Left lobe of liver (tissue), 2 donors: Measurements from ENCODE around the gene DNAJB12. TPM values are rescaled to one million over a fixed set of nuclear protein-coding genes. Genes with fewer than 3 reads are reported as not detected.
"Not testable (repeated sequence)": the region's sequence is repeated elsewhere in the genome, so short reads cannot be mapped to it uniquely, and the experiment has no call there.

ENCODE experiments used
- ATAC-seq: fragments of 200-7000 bp; cut with Tn5 transposase; one replicate; pipeline ENCODE4 v1.9.1; 2020; ENCODE audit warnings: mild to moderate bottlenecking, moderate library complexity
- DNase-seq: peaks from one replicate; pipeline ENCODE4 v3.0.0-alpha.2; 2020; ENCODE audit warnings: low spot score
- total RNA-seq: library from RNA; stranded (reverse); gene quantifications from one replicate; pipeline ENCODE4 v1.2.1, GENCODE V29; 2021
- donor health status: DM: no; HTN: no; CAD: no; lungs with moderate emphysema.
- donor health status: DM: no; HTN: yes; CAD: no.

Gene DNAJB12
- total RNA-seq, 1 donor from 2014 or later: 20.4 TPM

DNA sequence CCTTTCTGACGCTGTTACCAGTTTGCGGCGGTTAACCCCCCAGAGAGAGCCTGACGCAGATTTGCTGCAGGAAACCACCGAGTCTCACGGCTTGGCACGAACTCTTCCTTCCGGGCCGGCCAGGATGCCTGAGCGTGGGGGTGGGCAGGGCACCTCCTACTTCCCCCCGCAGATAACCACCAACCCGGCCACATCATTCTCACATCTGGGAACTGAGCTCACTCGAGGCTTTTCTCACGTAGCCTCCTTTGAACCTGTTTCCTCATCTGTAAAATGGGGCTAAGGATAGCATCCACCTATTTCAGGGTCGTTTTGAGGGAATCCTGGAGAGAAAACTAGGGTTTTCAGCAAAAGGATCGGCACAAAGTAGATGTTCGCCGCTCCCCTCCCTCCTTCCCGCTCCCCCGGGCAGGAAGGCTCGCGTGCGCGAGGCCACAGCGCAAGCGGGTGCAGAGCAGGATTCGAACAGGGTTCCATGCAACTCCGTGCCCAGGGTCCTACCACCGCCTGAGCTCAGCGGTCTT, 57.4 kb downstream of the DNAJB12 start:
- DNase-seq (peak; percentile 76), ATAC-seq (peak; percentile 55)

DNA sequence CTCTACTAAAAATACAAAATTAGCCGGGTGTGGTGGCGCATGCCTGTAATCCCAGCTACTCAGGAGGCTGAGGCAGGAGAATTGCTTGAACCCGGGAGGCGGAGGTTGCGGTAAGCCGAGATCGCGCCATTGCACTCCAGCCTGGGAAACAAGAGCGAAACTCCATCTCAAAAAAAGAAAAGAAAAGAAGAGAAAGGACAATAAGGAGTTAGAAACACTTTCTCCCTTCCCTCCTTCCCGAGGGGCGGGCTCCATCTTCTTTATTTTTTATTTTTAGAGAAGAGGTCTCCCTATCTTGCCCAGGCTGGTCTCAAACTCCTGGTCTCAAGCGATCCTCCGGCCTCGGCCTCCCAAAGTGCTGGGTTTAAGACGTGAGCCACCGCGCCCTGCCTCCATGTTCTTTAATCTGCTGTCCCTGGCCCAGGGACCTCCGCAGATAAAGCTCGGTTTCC, 57.9 kb downstream of the DNAJB12 start:
- DNase-seq, ATAC-seq: not testable (repeated sequence)

DNA sequence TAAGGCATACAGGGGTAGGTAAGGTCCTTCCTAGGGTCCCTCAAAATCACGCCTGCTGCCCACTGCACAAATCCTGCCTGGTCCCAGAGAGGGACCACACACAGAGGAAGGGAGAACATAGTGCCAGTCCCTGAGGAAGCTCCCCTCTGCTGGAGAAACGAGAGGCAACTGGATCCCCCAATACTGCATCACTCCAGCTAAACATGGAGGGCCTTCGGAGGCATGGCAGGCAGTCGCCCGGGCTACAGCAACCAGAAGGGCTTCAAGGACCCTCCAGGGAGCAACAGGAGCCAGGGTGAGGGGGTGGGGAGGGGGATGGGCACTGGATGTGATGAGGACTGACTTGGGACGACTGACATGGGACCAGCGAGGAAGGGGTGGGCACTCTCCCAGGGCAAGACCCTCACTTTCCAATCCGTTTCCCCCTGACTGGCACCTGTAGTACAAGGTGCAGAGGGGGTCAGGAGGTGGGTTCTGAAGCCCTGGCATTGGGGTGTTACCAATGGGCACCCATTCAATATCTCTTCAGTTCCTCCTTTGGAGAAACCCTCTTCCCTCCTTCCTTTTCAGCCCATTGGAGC, 59.3 kb downstream of the DNAJB12 start:
- DNase-seq (no peak), ATAC-seq (no peak)

DNA sequence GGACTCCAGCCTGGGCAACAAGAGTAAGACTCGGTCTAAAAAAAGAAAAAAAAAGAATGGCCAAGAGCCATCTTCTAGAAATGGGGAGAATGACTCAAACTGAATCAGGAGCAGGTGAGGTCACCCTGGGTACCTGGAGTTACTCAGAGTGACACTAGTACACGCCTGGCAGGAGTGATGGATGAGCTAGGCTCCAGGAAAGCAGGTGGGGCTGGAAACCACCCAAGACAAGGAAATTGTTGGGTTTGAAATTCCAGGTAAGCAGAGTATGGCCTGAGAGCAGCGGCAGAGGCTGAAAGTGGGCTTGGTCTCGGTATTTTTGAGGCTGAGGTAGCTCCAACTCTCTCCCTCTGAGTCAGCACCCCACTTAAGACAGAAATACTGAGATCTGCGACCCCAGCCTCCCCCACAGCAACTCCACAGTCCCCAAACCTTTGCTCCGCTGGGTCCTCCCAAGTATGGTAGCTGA, 62.5 kb downstream of the DNAJB12 start:
- DNase-seq (no peak), ATAC-seq (no peak)

DNA sequence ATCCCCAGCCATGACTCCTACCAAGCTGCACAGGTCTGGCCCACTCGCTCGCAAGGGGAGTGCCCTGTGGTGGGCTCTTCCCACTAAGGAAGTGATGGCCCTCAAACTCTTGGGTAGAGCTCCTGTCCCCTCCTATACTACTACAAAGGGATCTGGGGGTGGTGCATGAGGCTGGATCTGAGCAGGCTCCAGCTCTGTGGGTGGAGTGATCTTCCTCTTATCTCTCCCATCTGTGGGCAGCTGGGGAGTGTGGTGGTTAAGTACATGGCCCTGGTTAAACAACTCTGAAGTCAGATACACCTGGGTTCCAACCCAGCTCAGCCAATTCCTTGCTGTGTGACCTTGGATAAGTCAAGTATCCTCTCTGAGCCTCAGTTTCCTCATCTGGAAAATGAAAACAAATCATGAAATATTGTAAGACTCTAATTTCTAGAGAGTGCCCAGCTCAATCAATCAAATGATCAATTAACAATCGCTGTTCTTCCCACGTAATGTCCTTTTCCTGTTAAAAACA, 63.6 kb downstream of the DNAJB12 start:
- no peak for ATAC-seq
- DNase-seq: no peak

DNA sequence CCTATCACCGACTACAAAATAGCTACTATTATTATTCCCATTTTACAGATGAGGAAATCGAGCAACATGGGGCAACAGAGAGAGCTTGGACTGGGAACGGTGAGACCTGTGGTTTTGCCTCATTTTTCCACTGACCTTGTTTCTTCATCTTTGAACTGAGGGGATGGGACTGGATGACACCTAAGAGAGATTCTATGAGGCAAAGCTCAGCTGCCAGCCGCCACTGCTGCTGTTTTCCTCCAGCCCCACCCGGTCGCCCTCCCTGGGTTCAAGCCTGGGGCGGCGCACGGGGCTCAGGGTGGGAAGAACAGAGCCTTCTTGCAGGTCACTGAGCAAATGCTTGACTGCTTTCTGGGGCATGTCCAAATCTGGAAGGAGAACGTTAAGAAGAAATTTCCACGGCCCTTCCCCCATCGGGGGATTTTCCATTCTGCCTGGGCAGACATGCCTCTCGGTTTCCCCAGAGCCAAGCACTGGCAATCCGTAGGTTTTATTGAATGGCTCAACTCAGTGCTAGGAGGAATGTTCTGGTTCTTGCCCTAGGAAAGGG, 68.7 kb downstream of the DNAJB12 start:
- no peak for DNase-seq
- ATAC-seq: no peak

DNA sequence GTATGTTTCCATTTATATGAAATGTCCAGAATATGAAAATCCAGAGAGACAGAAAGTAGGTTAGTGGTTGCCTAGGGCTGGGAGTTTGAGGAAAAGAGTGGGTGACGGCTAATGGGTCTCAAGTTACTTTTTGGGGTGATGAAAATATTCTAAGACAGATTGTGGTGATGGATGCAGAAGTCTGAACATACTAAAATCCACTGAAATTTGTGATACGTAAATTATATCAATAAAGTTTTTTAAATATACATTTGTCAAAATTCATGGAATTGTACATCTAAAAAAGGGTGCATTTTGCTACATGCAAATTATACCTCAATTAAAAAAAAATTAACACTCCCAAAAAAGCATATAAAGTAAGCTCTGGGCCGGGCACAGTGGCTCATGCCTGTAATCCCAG, 71.6 kb downstream of the DNAJB12 start:
- ATAC-seq (no peak), DNase-seq (no peak)

Other genes with a start within 250 kb of the DNAJB12 start
- gene ANAPC16, start 138.9 kb downstream of the DNAJB12 start, total RNA-seq: 66.8 TPM
- 27.9 TPM for gene ASCC1, start 138.6 kb downstream of the DNAJB12 start, total RNA-seq
- gene DDIT4, start 81.0 kb downstream of the DNAJB12 start, total RNA-seq: 162 TPM